Left colon (tissue), 2 donors: Measurements from ENCODE around the gene EML1. TPM values are rescaled to one million over a fixed set of nuclear protein-coding genes. Genes with fewer than 3 reads are reported as not detected.
"Not testable (repeated sequence)": the region's sequence is repeated elsewhere in the genome, so short reads cannot be mapped to it uniquely, and the experiment has no call there.

Experiments used
- ATAC-seq: fragments of 200-7000 bp; cut with Tn5 transposase; one replicate; pipeline ENCODE4 v1.9.1; 2020; ENCODE audit warnings: mild to moderate bottlenecking, moderate library complexity
- DNase-seq, 2 donors: peaks; one replicate each; pipeline ENCODE4 v3.0.0-alpha.2; 2020
- intact Hi-C, 2 donors: fragments of 100-400 bp; cut with DNase I in 1 of 2; cut with micrococcal nuclease in 1 of 2; formaldehyde crosslinking; loops; one replicate each; pipeline versions ENCODE4 v1.11.2 to v1.14.0; 2022; cut with DNase I, micrococcal nuclease
- total RNA-seq, 2 donors: library from RNA; stranded (reverse); fragmentation: NEBNext Ultra II Directional; extraction: Animal tissue kit (Norgen Biotek cat#: 25700); gene quantifications; one replicate each; pipeline ENCODE4 v1.2.1, GENCODE V29; 2021
- donor health status: DM: no; HTN: no; CAD: no.
- donor health status: DM: yes; HTN: yes; CAD: no.

EML1 gene
- total RNA-seq, 2 donors from 2014 or later: 3.8 to 14.5 TPM

- no peak for ATAC-seq
- peak in 1 of 2 donors; percentile 22 for DNase-seq
- intact Hi-C loops: no loop called here
These were observed 38.8 kb upstream of the EML1 start for GRCh38 chr14:99754141-99755067.

GRCh38 chr14:99755068-99755405 is 38.2 kb upstream of the EML1 start:
- intact Hi-C loops: no loop called here
- no peak for ATAC-seq
- peak in 1 of 2 donors; percentile 14 for DNase-seq

GRCh38 chr14:99755629-99756603 is 37.3 kb upstream of the EML1 start:
- no peak for ATAC-seq
- intact Hi-C loops: no loop called here
- DNase-seq: peak; percentile 63 to 70

GRCh38 chr14:99756796-99757195 is 36.4 kb upstream of the EML1 start:
- ATAC-seq (no peak), DNase-seq (peak in 1 of 2 donors; percentile 22)
- intact Hi-C loops: no loop called here

- intact Hi-C loops: no loop called here
- no peak for ATAC-seq
These were observed 35.7 kb upstream of the EML1 start for GRCh38 chr14:99757331-99758070.

GRCh38 chr14:99758121-99758821 is 34.9 kb upstream of the EML1 start:
- intact Hi-C loops: no loop called here
- ATAC-seq: no peak
- DNase-seq: peak in 1 of 2 donors; percentile 37

More at GRCh38 chr14:99757331-99758070, 35.7 kb upstream of the EML1 start:
- DNase-seq: peak in 1 of 2 donors; percentile 25

- ATAC-seq (no peak), DNase-seq (peak in 1 of 2 donors; percentile 11)
- intact Hi-C loops: no loop called here
These were observed 34.2 kb upstream of the EML1 start for GRCh38 chr14:99758872-99759545.

GRCh38 chr14:99759546-99759925 is 33.7 kb upstream of the EML1 start:
- intact Hi-C loops: no loop called here
- ATAC-seq (no peak), DNase-seq (no peak)

- ATAC-seq: no peak
- peak in 1 of 2 donors; percentile 32 for DNase-seq
- intact Hi-C loops: no loop called here
These were observed 32.4 kb upstream of the EML1 start for GRCh38 chr14:99760817-99761216.

- ATAC-seq, intact Hi-C loops, DNase-seq: not testable (repeated sequence)
These were observed 30.3 kb upstream of the EML1 start for GRCh38 chr14:99762911-99763310.

GRCh38 chr14:99763527-99764221 is 29.5 kb upstream of the EML1 start:
- intact Hi-C loops: no loop called here
- ATAC-seq (no peak), DNase-seq (peak in 1 of 2 donors; percentile 12)

GRCh38 chr14:99764222-99764706 is 28.9 kb upstream of the EML1 start:
- no peak for ATAC-seq
- DNase-seq: no peak
- intact Hi-C loops: no loop called here

GRCh38 chr14:99768381-99768780 is 24.8 kb upstream of the EML1 start:
- DNase-seq: no peak
- intact Hi-C loops: no loop called here
- ATAC-seq: no peak

- ATAC-seq: no peak
- intact Hi-C loops: no loop called here
- DNase-seq: no peak
These were observed 24.1 kb upstream of the EML1 start for GRCh38 chr14:99769123-99769522.

- intact Hi-C loops: no loop called here
- ATAC-seq (no peak), DNase-seq (no peak)
These were observed 23.4 kb upstream of the EML1 start for GRCh38 chr14:99769799-99770198.

GRCh38 chr14:99772371-99773283 is 20.6 kb upstream of the EML1 start:
- ATAC-seq: no peak
- intact Hi-C loops: no loop called here
- no peak for DNase-seq
